Measurements from ENCODE around the gene ONECUT3. TPM values are rescaled to one million over a fixed set of nuclear protein-coding genes. Genes with fewer than 3 reads are reported as not detected.

Gene ONECUT3
- total and polyA plus RNA-seq, 10 of the 15 experiments (the other 5 are each of a cell fraction or from before 2014, with no cell fraction given): not detected

DNA sequence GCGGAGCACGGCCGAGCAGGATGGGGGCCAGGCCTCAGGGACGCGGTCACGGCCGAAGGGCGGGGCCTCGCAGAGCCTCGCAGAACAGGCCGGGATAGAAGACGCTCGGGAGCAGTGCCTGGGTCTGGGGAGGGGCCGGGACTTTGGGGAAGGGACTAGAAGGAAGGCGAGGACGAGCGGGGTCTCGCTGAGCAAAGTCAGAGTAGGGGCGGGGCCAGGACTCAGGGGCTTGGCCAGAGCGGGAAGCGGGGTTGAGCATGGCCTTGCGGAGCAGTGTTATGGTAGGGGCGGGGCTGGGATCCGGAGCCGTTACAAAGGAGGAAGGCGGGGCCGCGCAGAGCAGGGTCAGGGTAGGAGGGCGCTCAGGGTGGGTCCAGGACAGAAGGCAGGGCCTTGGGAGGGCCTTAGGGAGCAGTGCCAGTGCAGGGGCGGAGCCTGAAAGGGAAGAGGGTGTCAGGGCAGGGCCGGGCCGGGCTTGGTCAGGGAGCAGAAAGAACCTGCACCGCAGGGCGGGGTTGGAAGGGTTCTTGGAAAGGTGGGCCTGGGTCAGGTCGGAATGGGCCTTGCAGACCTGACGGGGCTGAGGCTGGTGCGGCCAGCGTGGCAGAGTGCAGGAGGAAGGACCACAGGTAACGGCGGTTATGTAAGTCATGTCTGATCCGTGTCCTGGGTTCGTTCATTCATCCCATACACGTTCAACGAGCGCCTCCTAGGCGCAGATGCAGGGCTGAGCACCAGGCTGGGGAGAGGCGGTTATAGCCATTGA is 59.3 kb downstream of the ONECUT3 start (continued):
- TF ChIP-seq, protein P1, sequence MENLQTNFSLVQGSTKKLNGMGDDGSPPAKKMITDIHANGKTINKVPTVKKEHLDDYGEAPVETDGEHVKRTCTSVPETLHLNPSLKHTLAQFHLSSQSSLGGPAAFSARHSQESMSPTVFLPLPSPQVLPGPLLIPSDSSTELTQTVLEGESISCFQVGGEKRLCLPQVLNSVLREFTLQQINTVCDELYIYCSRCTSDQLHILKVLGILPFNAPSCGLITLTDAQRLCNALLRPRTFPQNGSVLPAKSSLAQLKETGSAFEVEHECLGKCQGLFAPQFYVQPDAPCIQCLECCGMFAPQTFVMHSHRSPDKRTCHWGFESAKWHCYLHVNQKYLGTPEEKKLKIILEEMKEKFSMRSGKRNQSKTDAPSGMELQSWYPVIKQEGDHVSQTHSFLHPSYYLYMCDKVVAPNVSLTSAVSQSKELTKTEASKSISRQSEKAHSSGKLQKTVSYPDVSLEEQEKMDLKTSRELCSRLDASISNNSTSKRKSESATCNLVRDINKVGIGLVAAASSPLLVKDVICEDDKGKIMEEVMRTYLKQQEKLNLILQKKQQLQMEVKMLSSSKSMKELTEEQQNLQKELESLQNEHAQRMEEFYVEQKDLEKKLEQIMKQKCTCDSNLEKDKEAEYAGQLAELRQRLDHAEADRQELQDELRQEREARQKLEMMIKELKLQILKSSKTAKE (IDR thresholded peaks at IDR 0.05; ENCODE audit: low read depth, poor library complexity, severe bottlenecking): no peak
- TF ChIP-seq, protein P2, sequence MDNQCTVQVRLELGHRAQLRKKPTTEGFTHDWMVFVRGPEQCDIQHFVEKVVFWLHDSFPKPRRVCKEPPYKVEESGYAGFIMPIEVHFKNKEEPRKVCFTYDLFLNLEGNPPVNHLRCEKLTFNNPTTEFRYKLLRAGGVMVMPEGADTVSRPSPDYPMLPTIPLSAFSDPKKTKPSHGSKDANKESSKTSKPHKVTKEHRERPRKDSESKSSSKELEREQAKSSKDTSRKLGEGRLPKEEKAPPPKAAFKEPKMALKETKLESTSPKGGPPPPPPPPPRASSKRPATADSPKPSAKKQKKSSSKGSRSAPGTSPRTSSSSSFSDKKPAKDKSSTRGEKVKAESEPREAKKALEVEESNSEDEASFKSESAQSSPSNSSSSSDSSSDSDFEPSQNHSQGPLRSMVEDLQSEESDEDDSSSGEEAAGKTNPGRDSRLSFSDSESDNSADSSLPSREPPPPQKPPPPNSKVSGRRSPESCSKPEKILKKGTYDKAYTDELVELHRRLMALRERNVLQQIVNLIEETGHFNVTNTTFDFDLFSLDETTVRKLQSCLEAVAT (IDR thresholded peaks at IDR 0.05): peak; percentile 11; the same call in 1 of the 2 replicates
- no peak for TF ChIP-seq SUZ12 (IDR thresholded peaks at IDR 0.05; ENCODE audit: unreplicated experiment)
- 0 out of 2 replicates have a peak, but pooled peaks have one; percentile 70 for TF ChIP-seq NBN (IDR thresholded peaks at IDR 0.05)
- no peak for TF ChIP-seq SREBF1 (IDR thresholded peaks at IDR 0.05; ENCODE audit: low read length)
- TF ChIP-seq IKZF1 (conservative IDR thresholded peaks at IDR 0.05): 0 out of 2 replicates have a peak, but pooled peaks have one; percentile 9
- TF ChIP-seq ZNF622 (IDR thresholded peaks at IDR 0.05): no peak
- TF ChIP-seq YY1 (IDR thresholded peaks at IDR 0.05; ENCODE audit: low read depth, low read length): 0 out of 2 replicates have a peak, but pooled peaks have one; percentile 38
- no peak for TF ChIP-seq TCF7 (IDR thresholded peaks at IDR 0.05; ENCODE audit: borderline replicate concordance)
- no peak for TF ChIP-seq NKRF (conservative IDR thresholded peaks at IDR 0.05)
- TF ChIP-seq POLR2AphosphoS5 (IDR thresholded peaks at IDR 0.05; ENCODE audit: low read length): 0 out of 2 replicates have a peak, but pooled peaks have one; percentile 48
- TF ChIP-seq, protein P3, sequence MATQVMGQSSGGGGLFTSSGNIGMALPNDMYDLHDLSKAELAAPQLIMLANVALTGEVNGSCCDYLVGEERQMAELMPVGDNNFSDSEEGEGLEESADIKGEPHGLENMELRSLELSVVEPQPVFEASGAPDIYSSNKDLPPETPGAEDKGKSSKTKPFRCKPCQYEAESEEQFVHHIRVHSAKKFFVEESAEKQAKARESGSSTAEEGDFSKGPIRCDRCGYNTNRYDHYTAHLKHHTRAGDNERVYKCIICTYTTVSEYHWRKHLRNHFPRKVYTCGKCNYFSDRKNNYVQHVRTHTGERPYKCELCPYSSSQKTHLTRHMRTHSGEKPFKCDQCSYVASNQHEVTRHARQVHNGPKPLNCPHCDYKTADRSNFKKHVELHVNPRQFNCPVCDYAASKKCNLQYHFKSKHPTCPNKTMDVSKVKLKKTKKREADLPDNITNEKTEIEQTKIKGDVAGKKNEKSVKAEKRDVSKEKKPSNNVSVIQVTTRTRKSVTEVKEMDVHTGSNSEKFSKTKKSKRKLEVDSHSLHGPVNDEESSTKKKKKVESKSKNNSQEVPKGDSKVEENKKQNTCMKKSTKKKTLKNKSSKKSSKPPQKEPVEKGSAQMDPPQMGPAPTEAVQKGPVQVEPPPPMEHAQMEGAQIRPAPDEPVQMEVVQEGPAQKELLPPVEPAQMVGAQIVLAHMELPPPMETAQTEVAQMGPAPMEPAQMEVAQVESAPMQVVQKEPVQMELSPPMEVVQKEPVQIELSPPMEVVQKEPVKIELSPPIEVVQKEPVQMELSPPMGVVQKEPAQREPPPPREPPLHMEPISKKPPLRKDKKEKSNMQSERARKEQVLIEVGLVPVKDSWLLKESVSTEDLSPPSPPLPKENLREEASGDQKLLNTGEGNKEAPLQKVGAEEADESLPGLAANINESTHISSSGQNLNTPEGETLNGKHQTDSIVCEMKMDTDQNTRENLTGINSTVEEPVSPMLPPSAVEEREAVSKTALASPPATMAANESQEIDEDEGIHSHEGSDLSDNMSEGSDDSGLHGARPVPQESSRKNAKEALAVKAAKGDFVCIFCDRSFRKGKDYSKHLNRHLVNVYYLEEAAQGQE (IDR thresholded peaks at IDR 0.05; ENCODE audit: low read depth, low read length): no peak
- no peak for TF ChIP-seq MYB (IDR thresholded peaks at IDR 0.05; ENCODE audit: borderline replicate concordance, low read depth, low read length)
